KG1 (cell line): ENCODE data around the gene TMEM255B.
"Not testable (repeated sequence)": the region's sequence is repeated elsewhere in the genome, so short reads cannot be mapped to it uniquely, and the experiment has no call there.

Experiments
- DNase-seq: peaks from one replicate; lab custom pipeline; 2025; lab: John Stamatoyannopoulos, UW

The TMEM255B gene

DNA sequence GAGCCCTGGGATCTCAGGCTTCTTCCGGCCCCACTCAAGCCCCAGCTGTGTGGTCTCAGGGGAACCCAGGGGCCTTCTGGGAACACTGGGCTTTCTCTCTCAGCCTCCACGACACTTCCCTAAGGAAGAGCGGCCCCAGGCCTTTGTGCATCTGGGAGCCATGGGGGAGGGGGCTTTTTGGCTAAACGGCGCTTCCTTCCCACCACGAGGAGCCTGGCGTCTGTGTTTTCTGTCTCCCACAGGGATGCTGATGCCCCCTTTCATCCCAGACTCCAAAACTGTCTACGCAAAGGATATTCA lies 24.2 kb upstream of the TMEM255B start:
- DNase-seq: no peak

DNA sequence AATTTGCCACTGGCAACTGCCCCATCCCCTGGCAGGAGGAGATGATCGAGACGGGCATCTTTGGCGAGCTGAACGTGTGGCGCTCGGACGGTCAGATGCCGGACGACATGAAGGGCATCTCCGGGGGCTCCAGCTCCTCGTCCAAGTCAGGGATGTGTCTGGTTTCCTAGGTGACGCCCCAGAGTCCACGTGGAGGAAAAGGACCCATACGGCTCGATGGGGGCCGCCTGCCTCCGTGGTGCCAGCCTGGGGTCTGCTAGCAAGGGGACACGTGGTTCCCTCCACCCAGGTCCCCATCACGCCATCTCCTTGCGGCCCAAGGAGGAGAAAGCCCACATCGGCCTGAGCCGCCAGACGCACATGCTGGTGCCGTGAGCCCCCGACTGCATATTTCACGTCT lies 23.8 kb upstream of the TMEM255B start:
- no peak for DNase-seq

DNA sequence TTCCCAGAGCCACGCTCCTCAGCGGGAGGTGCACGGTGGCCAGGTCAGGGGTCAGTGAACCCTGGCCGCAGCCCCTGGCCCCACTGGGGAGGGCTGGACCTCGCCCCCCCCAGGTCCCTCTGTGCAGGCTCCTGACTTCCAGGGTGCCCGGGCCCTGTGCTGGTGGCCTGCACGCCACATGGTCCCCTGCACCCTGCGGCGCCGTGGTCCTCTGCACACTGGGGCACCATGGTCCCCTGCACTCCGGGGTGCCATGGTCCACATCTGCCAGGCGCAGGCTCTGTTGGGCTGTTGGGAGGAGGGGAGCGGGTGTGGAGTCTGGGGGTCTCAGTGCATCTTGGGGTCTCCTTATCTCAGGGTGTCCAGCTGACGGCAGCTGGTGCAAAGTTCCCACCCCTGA lies 23.3 kb upstream of the TMEM255B start:
- DNase-seq: no peak

DNA sequence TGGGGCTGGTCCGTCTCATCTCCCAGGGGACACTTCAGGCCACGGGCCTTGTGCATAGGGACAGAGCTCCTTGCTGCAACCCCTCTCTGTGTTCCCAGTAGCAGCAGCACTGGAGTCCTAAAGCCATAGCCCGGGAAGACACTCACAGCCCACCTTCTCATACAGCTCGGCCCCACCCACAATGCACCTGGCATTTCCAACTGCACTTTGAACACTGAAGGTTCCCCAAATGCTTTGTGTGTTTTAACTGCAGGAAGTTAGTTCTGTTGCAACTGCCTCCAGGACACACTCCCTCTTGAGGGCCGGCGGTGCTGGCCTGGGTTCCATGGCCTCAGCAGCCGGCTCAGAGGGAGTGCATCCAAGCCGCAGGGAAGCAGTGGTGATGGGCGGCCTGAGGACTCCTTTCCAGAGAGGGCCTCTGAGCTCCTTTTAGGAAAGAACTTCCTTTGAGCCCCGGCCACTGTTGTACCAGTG lies 22.7 kb upstream of the TMEM255B start:
- DNase-seq: no peak

DNA sequence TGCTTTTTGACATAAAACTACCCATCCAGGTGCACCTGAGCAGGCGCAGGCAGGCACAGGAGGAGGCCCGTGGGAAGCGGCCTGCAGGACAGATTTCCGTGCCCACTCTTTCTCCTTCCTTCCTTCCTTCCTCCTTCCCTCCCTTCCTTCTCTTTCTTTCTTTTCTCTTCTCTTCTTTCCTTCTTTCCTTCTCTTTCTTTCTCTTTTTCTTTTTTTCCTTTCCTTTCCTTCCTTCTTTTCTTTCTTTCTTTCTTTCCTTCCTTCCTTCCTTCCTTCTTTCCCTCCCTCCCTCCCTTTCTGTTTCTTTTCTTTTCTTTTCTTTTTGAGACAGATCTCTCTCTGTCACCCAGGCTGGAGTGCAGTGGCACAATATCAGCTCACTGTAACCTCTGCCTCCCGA lies 21.2 kb upstream of the TMEM255B start:
- no peak for DNase-seq

DNA sequence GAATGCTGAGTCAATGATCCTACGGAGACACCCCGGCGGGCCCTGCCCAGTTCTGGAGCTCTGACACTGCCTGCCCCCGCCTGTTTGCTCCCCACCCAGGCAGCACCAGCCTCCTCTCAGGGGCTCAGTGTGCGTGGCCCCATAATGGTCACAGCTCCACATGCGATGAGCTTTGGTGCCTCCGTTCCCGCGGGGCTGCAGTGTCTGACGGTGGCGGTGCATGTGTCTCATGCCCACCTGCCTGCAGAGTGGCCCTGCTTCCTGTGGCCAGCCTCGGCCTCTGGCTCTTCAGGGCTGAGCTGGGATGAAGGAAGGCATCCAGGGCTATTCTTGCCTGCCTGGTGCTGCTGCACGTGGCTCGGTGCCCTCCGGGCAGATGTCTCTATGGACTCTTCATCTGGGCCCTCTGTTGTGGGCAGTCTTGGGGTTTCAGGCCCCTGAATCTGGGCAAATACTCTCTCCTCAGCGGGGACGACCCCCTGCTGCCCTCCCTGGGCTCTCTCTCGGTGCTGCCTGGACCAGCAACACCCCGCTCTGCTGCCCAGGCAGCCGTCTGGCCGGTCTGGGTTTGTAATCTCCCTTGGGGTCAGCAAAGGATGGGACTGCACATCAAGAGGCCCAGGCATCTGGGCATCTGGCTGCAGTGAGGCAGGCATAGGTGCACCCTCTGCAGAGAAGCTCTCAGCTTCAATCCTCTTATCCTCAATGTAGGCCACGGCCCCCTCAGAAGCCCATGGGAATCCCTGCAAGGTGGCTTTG lies 19.3 kb upstream of the TMEM255B start:
- no peak for DNase-seq

DNA sequence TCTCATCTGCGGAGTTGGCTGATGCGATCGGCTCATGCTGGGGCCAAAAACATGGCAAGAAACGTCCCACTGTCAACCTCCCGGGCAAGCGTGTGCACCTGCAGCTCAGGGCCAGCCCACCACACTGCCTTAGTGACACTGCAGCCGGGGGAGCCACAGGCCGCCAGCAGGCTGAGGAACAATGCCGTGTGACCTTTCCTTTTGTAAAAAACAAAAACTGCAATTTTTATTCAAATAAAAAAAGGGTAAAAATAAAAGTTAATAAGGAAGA lies 18.8 kb upstream of the TMEM255B start:
- no peak for DNase-seq

DNA sequence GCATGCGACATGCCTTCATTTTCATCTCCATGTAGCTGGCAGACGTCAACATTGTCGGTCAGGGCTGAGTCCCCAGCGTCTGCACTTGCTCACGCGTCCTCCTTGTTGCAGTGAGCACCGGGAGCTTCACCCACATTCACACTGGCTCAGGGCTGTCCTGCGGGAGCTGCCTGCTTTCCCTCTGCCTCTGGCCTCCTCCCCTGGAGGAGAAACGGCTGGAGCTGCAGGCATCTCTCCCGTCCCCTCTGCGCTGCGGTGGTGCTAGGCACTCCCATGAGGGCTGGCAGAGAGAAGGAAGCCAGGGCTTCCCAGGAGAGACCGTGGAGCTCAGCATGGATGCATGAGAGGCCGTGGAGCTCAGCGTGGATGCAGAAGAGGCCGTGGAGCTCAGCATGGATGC lies 18.4 kb upstream of the TMEM255B start:
- DNase-seq: no peak

DNA sequence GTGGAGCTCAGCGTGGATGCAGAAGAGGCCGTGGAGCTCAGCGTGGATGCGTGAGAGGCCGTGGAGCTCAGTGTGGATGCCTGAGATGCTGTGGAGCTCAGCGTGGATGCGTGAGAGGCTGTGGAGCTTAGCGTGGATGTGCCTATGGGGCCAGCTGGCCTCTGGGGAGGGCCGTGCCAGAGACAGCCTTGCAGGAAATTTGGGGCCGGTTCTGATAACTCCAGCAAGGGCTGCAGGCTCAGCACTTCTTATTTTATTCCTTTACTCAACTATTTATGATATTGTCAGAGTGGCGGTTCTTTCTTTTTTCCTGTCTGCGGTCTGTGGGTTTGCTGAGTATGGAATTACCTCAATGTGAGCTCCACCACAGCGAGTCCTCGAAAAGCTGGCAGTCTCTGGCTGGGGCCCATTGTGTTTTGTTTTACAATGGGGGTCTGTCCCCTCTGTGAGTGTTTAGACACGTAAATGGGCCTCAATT lies 17.8 kb upstream of the TMEM255B start:
- DNase-seq: peak; percentile 43

DNA sequence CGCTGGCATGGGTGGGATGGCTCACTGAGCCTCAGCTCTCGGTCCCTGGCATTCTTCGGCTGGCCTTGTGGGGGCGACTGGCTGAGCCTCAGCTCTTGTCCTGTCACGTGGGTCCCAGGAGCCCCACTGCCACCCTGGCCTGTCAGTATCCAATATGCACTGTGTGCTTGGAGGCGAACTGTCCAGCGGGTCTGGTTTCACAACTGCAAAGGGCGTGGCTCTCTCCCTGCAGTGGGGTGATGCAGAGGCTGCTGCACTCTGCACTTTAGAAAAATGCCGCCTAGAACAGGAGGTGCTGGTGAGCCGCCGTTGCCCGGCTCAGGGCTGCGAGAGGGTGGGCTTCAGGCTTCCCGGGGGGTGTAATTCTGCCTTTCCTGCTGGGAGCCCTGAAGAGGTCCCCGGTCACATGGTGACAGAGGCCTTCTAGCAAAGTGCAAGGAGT lies 17.0 kb upstream of the TMEM255B start:
- DNase-seq: no peak

DNA sequence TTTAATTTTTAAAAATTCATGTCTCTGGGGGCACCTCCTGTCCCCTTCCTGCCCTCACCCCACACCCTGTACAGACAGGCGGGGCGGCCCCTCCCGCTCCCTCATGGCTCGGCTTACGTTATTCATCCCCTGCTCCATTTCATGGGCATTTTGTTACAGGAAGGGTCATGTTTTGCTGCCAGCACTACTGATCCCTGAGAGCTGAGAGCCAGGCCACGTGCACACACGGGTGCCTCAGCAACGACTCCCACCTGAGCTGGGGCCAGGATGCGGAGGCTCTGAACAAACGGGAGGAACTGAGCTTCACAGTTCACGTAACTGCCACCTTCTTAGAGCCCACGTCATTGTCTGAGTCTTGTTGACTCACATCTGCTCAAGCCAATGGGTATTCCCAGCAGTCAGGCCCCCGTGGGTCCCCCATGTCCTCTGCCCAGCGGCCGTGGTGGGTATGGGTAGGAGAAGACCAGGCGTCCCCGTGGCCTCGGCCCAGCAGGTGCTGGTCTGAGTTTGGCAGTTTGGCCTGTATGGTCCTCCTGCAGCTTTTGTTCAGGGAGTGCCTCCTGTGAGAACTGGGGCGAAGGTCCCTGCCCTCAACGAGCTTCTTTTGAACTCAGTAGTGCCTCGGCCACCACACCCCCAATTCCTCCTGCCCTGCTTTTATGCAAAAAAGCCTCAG lies 16.4 kb upstream of the TMEM255B start:
- no peak for DNase-seq

DNA sequence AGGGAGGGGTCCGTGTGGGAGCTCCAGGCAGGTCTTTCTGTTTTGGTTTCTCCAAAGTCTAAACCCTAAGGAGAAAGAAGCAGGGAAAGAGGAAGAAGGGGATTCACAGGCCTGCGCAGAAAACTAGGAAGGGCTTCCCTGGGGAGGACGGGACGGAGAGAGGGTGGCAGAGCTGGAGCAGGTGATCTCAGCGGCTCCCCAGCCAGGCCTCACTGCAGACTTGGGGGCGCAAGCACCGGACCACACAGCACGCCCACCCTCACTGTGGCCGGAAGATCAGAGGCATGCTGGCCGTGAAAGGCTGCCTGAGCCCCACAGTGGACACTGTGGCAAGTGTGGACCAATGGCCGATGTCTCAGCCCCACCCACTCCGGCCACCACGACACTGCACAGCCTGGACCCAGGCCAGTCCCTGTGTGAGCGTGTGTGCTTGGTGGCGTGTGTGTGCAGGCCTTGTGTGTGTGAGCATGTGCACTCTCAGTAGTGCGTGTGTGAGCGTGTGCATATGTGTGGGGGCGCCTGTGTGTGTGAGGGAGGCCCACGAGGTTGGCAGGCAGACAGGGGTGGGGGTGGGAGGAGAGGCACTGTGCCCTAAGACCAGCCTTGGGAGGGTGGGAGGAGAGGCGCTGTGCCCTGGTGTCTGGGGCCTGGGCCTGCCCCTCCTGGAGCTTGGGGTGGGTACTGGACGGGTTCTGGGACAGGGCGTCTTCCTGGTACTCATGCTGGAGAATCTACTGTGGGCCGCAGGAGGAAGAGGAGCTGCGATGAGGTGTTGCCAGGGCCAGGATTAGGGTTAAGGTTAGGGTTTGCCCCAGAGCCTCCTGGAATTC lies 15.4 kb upstream of the TMEM255B start:
- no peak for DNase-seq

DNA sequence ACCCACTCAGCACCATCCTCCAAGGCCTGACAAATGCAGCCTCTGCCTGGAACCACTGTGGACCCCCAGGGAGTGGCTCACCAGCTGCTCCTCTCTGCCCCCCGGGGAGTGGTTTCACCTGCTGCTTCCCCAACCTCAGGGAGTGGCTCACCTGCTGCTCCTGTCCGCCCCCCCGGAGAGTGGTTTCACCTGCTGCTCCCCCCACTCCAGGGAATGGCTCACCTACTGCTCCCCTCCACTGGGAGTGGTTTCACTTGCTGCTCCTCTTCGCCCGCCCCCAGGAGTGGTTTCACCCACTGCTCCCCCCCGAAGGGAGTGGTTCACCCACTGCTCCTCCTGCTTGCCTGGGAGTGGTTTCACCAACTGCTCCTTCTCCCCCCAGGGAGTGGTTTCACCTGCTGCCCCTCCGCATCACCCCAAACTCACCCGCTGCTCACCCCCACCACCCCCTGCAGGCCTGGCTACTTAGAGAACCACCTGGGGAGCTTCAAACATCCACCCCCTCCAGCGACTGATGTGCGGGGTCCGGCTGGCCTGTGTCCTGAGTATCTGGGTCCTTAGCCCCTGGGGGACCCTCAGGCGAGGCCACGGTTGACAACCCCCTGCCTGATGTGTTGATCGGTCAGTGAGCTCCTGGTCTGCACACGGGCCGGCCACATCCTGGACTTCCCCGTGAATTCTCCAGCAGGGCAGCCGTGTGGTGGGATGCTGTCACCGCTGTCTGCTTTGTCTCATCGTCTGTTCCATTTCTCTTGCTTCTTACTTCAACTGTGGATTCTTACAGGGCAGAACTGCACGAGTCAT lies 14.6 kb upstream of the TMEM255B start:
- DNase-seq: no peak

DNA sequence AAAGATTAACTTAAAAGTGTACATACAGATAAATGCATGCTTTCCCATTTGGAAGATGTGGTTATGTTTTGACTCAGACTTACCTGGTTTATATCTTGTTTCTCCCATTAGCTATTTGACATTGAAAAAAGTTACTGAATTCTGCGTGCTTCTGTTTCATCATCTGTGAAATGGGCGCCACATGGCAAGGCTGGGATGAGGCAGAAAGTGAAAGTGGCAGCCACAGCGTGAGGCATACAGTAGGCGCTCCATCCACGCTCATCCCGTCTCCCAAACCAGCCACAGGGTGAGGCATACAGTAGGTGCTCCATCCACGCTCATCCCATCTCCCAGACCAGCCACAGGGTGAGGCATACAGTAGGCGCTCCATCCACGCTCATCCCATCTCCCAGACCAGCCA lies 14.0 kb upstream of the TMEM255B start:
- DNase-seq: no peak

DNA sequence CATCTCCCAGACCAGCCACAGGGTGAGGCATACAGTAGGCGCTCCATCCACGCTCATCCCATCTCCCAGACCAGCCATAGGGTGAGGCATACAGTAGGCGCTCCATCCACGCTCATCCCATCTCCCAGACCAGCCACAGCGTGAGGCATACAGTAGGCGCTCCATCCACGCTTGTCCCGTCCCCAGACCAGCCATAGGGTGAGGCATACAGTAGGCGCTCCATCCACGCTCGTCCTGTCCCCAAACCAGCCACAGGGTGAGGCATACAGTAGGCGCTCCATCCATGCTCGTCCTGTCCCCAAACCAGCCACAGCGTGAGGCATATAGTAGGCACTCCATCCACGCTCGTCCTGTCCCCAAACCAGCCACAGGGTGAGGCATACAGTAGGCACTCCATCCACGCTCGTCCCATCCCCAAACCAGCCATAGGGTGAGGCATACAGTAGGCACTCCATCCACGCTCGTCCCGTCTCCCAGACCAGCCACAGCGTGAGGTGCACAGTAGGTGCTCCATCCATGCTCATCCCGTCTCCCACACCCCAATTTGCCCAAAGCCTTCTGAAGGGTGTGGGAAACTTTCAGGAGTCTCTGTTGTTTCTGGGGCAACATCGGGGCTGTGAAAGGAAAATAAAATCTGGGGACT lies 13.4 kb upstream of the TMEM255B start:
- not testable (repeated sequence) for DNase-seq

DNA sequence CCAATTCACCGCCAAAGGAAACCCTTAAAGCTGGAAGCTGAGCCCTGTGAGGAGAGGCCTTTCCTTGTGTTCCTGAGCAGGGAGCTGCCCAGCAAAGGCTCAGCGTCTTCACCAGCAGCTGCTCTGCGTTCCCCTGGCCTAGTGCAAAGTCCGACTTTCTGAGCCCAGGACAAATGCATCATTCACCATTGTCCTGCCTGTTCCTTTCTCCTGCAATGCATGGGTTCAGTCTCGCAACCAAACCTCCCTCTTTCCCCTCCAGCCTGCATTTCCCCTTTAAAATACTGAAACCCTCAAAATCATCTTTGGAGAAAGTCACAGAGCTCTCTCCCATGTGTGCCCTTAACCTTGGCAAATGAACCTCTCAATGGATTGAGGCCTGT lies 12.9 kb upstream of the TMEM255B start:
- no peak for DNase-seq

DNA sequence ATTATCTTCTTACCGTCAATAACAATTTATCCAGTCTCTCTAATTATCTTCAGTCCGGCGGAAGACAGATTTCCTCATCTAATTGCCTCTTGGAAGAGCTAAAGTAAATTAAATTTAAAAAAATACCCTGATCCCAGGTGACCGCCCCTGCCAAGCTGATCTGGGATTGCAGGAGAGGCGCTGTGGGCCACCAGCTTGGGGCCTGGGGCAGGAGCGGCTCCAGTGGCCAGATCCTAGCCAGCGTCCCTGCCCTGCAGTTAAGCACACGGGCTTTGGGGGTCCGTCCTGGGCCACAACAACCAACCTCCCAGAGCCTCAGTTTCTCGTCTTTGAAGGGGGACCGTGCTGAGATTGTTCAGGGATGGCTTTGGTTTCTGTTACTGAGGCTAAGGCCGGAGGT lies 12.4 kb upstream of the TMEM255B start:
- DNase-seq: no peak

DNA sequence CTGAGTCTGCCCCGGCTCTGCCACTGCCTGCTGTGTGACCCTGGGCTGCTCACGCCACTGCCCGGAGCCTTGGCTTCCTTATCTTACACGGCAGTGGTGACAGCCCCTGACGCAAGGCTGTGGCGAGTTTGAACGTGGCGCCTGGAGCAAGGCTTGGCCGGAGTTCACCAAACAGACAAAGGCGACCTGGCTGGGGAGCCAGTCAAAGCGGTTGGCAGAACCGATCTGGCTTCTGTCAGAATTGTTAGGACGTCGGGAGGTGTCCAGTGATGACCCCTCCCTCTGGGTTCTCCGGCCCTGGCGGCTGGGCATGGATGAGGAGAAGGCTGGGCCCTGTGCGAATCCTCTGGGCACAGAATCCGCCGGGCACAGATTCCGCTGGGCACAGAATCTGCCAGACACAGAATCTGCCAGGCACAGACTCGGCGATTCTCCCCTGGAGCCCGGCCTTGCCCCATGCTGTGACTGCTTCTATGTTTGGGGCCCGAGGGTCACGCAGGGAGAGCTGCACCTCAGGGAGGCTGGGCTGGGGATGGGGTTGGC lies 11.7 kb upstream of the TMEM255B start:
- DNase-seq: no peak

DNA sequence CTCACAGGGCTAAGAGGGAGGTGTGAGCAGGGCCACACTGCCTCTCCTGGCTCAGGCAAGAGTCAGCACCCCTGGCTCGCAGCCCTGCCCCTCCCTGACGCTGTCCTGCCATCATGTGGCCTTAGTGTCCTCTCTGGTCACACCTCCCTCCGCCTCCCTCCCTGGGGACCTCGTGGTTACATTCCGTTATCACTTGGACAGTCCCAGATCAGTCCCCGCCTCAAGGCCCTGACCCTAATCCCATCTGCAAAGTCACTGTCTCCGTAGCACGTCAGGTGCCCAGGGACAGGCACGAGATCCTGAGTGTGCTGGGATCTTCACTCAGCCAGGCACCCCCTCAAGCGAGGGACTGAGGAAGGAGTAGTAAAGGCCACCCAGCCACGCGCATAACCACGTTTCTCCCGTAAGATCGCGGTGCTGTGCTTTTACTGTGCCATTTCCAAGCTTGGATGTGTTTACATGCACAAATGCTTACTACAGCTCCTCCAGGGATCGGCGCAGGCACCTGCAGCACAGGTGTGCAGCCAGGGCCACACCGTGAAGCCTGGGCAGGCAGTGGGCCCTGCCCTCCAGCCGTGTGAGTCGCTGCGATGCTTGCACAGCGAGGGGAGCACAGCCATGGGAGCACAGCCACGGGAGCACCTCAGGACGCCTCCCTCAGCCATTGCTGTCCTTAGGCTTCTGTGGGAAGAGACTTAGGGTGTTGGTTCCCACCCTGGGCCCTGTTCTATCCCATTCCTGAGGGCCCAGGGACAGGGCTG lies 10.7 kb upstream of the TMEM255B start:
- no peak for DNase-seq

DNA sequence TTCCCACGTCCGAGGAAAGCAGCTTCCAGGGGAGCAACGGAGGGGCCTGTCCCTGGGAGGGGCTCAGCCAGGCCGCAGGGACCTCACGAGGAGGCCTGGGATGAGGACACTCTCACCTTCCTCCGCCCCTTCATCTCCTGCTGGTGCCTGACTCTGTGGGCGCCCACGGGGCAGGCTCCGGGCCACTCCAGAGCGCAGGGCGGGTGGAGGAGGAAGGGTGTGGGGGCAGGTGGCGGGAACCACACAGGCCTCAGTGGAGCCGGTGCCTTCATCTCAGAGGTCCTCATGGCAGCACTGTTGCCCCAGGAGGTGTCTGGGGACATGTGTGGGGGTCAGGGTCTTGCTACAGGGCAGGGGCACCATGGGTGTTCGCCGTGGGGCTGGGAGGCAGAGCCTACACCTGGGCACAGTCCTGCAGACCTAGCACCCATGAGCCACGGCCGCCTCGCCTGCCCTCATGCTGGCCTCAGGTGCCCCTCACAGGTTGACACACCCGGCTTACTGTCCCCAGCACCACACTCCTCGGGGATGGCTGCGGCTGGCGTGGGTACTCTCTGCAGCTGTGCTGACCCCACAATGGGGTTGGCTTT lies 10.1 kb upstream of the TMEM255B start:
- DNase-seq: no peak
